ENCODE data around the gene SGF29.

SGF29 gene

DNA sequence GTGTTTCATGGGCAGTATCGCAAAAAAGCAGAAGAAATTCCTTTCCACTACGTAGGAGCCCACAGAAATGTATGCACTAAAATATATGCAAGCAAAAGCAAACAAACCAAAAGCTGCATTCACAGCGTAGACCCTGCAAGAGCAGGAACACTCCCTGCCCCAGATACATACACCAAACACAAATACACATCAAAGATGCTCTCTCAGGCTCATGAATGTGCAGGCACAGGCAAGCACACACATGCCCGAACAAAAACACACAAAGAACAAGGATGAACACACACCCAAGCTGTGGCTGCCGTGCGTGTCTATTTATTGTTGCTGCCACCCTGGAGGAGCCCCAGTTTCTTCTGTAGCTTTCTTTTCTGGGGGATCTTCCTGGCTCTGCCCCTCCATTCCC, 16.6 kb upstream of the SGF29 start:
- Histone ChIP-seq H3K79me2 (ENCODE audit: insufficient read depth, low read length) (no peaks in the 10 kb centered on the region), H3K4me1 (ENCODE audit: insufficient read depth, low read length, severe bottlenecking) (no peaks in the 10 kb centered on the region), H3K9me2 (ENCODE audit: low read depth, low read length) (no peaks in the 10 kb centered on the region), H4K20me1 (ENCODE audit: insufficient read depth, low read length) (no peaks in the 10 kb centered on the region), H2AFZ (ENCODE audit: low read length) (no peak overlapping the region), H3K9me3 (ENCODE audit: low read length) (no peaks in the 10 kb centered on the region), H3K27me3 (ENCODE audit: insufficient read depth, low read length) (peaks cover 3% of the 10 kb centered on the region; the same call in 1 of the 2 replicates), H3K36me3 (ENCODE audit: insufficient read depth, low read length) (no peaks in the 10 kb centered on the region), H3K9ac (ENCODE audit: low read length) (no peak overlapping the region), H3K4me2 (ENCODE audit: low read length) (no peak overlapping the region), H3F3A (ENCODE audit: insufficient read depth, low read length) (no peaks in the 10 kb centered on the region), H3K27ac (ENCODE audit: low read depth, low read length, poor library complexity, severe bottlenecking) (no peak overlapping the region), H3K4me3 (ENCODE audit: low read depth, low read length, poor library complexity, severe bottlenecking) (no peak overlapping the region)
- TF ChIP-seq, protein P1, sequence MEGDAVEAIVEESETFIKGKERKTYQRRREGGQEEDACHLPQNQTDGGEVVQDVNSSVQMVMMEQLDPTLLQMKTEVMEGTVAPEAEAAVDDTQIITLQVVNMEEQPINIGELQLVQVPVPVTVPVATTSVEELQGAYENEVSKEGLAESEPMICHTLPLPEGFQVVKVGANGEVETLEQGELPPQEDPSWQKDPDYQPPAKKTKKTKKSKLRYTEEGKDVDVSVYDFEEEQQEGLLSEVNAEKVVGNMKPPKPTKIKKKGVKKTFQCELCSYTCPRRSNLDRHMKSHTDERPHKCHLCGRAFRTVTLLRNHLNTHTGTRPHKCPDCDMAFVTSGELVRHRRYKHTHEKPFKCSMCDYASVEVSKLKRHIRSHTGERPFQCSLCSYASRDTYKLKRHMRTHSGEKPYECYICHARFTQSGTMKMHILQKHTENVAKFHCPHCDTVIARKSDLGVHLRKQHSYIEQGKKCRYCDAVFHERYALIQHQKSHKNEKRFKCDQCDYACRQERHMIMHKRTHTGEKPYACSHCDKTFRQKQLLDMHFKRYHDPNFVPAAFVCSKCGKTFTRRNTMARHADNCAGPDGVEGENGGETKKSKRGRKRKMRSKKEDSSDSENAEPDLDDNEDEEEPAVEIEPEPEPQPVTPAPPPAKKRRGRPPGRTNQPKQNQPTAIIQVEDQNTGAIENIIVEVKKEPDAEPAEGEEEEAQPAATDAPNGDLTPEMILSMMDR (IDR thresholded peaks at IDR 0.05; ENCODE audit: low read length) = no peak
- TF ChIP-seq EZH2 (IDR thresholded peaks at IDR 0.05; ENCODE audit: borderline replicate concordance, low read length) = no peak

- Histone ChIP-seq H3K9me3 (ENCODE audit: low read length) (no peaks in the 10 kb centered on the region), H3K9me2 (ENCODE audit: low read depth, low read length) (no peaks in the 10 kb centered on the region), H3K4me1 (ENCODE audit: insufficient read depth, low read length, severe bottlenecking) (no peaks in the 10 kb centered on the region), H3K4me2 (ENCODE audit: low read length) (no peak overlapping the region), H3K9ac (ENCODE audit: low read length) (no peak overlapping the region), H2AFZ (ENCODE audit: low read length) (no peak overlapping the region), H3K36me3 (ENCODE audit: insufficient read depth, low read length) (no peaks in the 10 kb centered on the region), H3K27ac (ENCODE audit: low read depth, low read length, poor library complexity, severe bottlenecking) (no peak overlapping the region), H4K20me1 (ENCODE audit: insufficient read depth, low read length) (no peaks in the 10 kb centered on the region), H3K4me3 (ENCODE audit: low read depth, low read length, poor library complexity, severe bottlenecking) (no peak overlapping the region), H3K79me2 (ENCODE audit: insufficient read depth, low read length) (no peaks in the 10 kb centered on the region), H3K27me3 (ENCODE audit: insufficient read depth, low read length) (peaks cover 3% of the 10 kb centered on the region; the same call in 1 of the 2 replicates), H3F3A (ENCODE audit: insufficient read depth, low read length) (no peaks in the 10 kb centered on the region)
- TF ChIP-seq, protein P1 (IDR thresholded peaks at IDR 0.05; ENCODE audit: low read length) = no peak
- no peak for TF ChIP-seq EZH2 (IDR thresholded peaks at IDR 0.05; ENCODE audit: borderline replicate concordance, low read length)
Observed at GRCh38 chr16:28537964-28538732, 15.6 kb upstream of the SGF29 start.

DNA sequence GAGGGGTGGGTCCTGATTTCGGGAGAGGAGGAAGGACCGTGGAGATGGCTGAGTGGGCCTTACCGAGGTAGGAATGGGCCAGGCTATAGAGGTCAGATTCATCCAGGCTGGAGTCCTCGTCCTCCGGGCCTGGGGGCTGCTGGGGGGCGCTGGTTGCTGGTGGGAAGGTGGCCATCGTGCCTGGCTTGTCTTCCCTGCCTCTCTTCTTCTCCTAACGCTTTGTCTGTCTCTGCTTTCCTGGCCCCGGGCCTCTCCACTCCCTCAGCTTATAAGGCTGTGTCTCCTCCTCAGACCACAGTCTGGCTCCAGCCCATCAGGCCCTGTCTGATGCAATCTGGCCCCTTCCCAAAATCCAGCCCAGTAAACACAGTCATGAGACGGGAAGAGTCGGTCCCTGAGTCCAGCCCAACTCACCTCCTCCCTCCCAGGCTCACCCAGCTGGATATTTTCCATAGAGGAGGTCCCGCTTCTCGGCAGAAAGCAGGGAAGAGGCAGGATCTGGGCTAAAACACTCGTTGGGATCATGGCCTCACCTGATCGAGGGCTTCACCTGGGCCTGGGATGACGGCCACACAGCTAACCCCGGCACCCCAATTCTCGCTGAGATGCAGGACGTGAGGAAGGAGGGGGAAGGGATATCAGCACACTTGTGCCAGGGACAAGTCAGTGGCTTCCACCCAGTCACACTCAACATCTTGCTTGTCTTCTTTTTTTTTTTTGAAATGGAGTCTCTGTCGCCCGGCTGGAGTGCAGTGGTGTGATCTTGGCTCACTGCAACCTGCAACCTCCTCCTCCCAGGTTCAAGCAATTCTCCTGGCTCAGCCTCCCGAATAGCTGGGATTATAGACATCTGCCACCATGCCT, 14.8 kb upstream of the SGF29 start, which contains the start of gene NUPR1:
TSS of gene NUPR1 (minus strand) at position 242 of the 864 bp plus-strand sequence. CDS start at position 175, 67 bp downstream.
- Histone ChIP-seq H3K79me2 (ENCODE audit: insufficient read depth, low read length) (no peaks in the 10 kb centered on the region), H4K20me1 (ENCODE audit: insufficient read depth, low read length) (no peaks in the 10 kb centered on the region), H3K36me3 (ENCODE audit: insufficient read depth, low read length) (no peaks in the 10 kb centered on the region), H3F3A (ENCODE audit: insufficient read depth, low read length) (no peaks in the 10 kb centered on the region), H3K27me3 (ENCODE audit: insufficient read depth, low read length) (peaks cover 3% of the 10 kb centered on the region; the same call in 1 of the 2 replicates), H3K4me3 (ENCODE audit: low read depth, low read length, poor library complexity, severe bottlenecking) (no peak within 1 kb of the TSS), H3K9me2 (ENCODE audit: low read depth, low read length) (no peaks in the 10 kb centered on the region), H3K9ac (ENCODE audit: low read length) (no peak within 1 kb of the TSS), H2AFZ (ENCODE audit: low read length) (no peak within 1 kb of the TSS), H3K4me2 (ENCODE audit: low read length) (no peak within 1 kb of the TSS), H3K4me1 (ENCODE audit: insufficient read depth, low read length, severe bottlenecking) (no peaks in the 10 kb centered on the region), H3K9me3 (ENCODE audit: low read length) (no peaks in the 10 kb centered on the region), H3K27ac (ENCODE audit: low read depth, low read length, poor library complexity, severe bottlenecking) (no peak within 1 kb of the TSS)
- no peak for TF ChIP-seq EZH2 (IDR thresholded peaks at IDR 0.05; ENCODE audit: borderline replicate concordance, low read length)
- TF ChIP-seq, protein P1 (IDR thresholded peaks at IDR 0.05; ENCODE audit: low read length) = no peak

All from OCI-LY1 (cell line).